Thyroid gland (tissue), 4 donors: Measurements from ENCODE around the gene SLC10A3. TPM values are rescaled to one million over a fixed set of nuclear protein-coding genes. Genes with fewer than 3 reads are reported as not detected.
"Not testable (repeated sequence)": the region's sequence is repeated elsewhere in the genome, so short reads cannot be mapped to it uniquely, and the experiment has no call there.

Experiments
- DNase-seq, 2 donors: peaks; one replicate each; pipeline ENCODE4 v3.0.0-alpha.2; 2019
- H3K27ac ChIP-seq, 3 donors: fragments of 200-600 bp; sonication (generic); 1 replicate in 2 of 3; 2 replicates in 1 of 3; pipeline ENCODE4 v1.5.1; 2016 to 2019; ENCODE audit warnings: mild to moderate bottlenecking in 1 of 3, moderate library complexity in 1 of 3
- H3K27me3 ChIP-seq: fragments of 200-600 bp; sonication (generic); one replicate; pipeline ENCODE4 v1.5.1; 2019
- H3K36me3 ChIP-seq, 2 donors: fragments of 200-600 bp; sonication (generic); one replicate each; pipeline ENCODE4 v1.5.1; 2016 to 2019
- H3K4me1 ChIP-seq, 2 donors: fragments of 200-600 bp; sonication (generic); one replicate each; pipeline ENCODE4 v1.5.1; 2017 to 2019
- H3K4me3 ChIP-seq, 3 donors: fragments of 200-600 bp; sonication (generic); replicated peaks in 1 of 3; 1 replicate in 2 of 3; 2 replicates in 1 of 3; pipeline ENCODE4 v1.5.1; 2016; ENCODE audit warnings: mild to moderate bottlenecking in 1 of 3
- H3K9me3 ChIP-seq: fragments of 200-600 bp; sonication (generic); one replicate; pipeline ENCODE4 v1.5.1; 2017
- CTCF ChIP-seq, 6 experiments: fragments of 200-600 bp in 3 of 6; fragments of 450-650 bp in 3 of 6; sonication (generic) in 3 of 6; IDR thresholded peaks; one replicate each; pipeline ENCODE4 v1.5.1; 2016 to 2019; ENCODE audit warnings: antibody characterized with exemption in 6 of 6, mild to moderate bottlenecking in 2 of 6, inconsistent platforms in 1 of 6, moderate library complexity in 1 of 6
- POLR2A ChIP-seq, 2 donors: fragments of 450-650 bp; IDR thresholded peaks; one replicate each; pipeline ENCODE4 v1.6.1; 2017; ENCODE audit warnings: antibody characterized with exemption in 2 of 2, mild to moderate bottlenecking in 2 of 2, moderate library complexity in 1 of 2
- WGBS, 2 donors: methylation state at CpG; one replicate each; pipeline ENCODE4 v1.1.5; 2017; 5-methylcytosine and 5-hydroxymethylcytosine counted together
- intact Hi-C: fragments of 100-400 bp; cut with DNase I; formaldehyde crosslinking; loops from one replicate; pipeline ENCODE4 v1.15.1; 2023
- total RNA-seq, 4 donors: library from RNA; depleted of rRNA; stranded (reverse); fragments of >200 nt; gene quantifications; one replicate each; pipeline ENCODE4 v1.2.3, GENCODE V29; 2016

Gene SLC10A3
- total RNA-seq, 4 donors from 2014 or later, result 21.9 to 40.6 (median 29.3) TPM

- 80 to 94% methylated on average over 4 to 19 of the region's 37 CpGs for WGBS, 2 donors
- H3K36me3 ChIP-seq, result peaks cover 3 to 6% of the 10 kb centered on the region in 2 donors
- no peaks in the 10 kb centered on the region for H3K4me1 ChIP-seq
- intact Hi-C loops, result no loop called here
- TF ChIP-seq POLR2A (IDR thresholded peaks at IDR 0.05), result no peak
- no peak for TF ChIP-seq CTCF (IDR thresholded peaks at IDR 0.05)
- H3K27me3 ChIP-seq, result no peaks in the 10 kb centered on the region
- no peak overlapping the region for H3K27ac ChIP-seq
- H3K4me3 ChIP-seq, result no peak overlapping the region
- DNase-seq, result no peak
- no peaks in the 10 kb centered on the region for H3K9me3 ChIP-seq
Observed at GRCh38 chrX:154506483-154507332, 16.3 kb upstream of the SLC10A3 start.

GRCh38 chrX:154505734-154506133, 15.3 kb upstream of the SLC10A3 start:
- no peak for DNase-seq
- intact Hi-C loops, result no loop called here
- H3K36me3 ChIP-seq, result peaks cover 3 to 6% of the 10 kb centered on the region in 2 donors
- TF ChIP-seq CTCF (IDR thresholded peaks at IDR 0.05) (no peak), POLR2A (IDR thresholded peaks at IDR 0.05) (no peak)
- H3K4me1 ChIP-seq, result no peaks in the 10 kb centered on the region
- no peak overlapping the region for H3K27ac ChIP-seq
- H3K27me3 ChIP-seq, result no peaks in the 10 kb centered on the region
- H3K9me3 ChIP-seq, result no peaks in the 10 kb centered on the region
- 87% methylated on average over 3 of the region's 12 CpGs; no CpG with 5 or more reads in 1 of the 2 donors for WGBS, 2 donors
- no peak overlapping the region for H3K4me3 ChIP-seq

DNA sequence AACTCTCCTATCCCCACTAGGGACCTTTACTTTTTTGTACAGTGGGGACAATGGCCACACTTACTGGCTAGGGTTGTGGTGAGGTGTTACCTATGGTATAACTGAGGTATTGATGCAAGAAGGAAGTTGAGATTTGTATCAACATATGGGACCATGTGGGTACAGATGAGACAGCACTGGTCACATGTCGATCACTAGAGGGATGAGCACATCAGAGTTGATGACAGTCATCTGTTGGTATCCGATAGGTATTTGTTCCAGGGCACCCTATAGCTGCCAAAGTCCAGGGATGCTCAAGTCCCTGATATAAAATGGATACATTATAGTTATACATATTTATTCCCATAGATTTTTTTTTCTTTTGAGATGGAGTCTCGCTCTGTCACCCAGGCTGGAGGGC, 12.6 kb upstream of the SLC10A3 start:
- intact Hi-C loops, result no loop called here
- Histone ChIP-seq H3K36me3 (peaks cover 3 to 6% of the 10 kb centered on the region in 2 donors), H3K4me3 (no peak overlapping the region), H3K27ac (no peak overlapping the region), H3K27me3 (no peaks in the 10 kb centered on the region), H3K4me1 (no peaks in the 10 kb centered on the region), H3K9me3 (no peaks in the 10 kb centered on the region)
- WGBS, 2 donors, result 94 to 98% methylated on average over 3 of the region's 3 CpGs
- TF ChIP-seq POLR2A (IDR thresholded peaks at IDR 0.05), result no peak
- no peak for TF ChIP-seq CTCF (IDR thresholded peaks at IDR 0.05)
- no peak for DNase-seq

DNA sequence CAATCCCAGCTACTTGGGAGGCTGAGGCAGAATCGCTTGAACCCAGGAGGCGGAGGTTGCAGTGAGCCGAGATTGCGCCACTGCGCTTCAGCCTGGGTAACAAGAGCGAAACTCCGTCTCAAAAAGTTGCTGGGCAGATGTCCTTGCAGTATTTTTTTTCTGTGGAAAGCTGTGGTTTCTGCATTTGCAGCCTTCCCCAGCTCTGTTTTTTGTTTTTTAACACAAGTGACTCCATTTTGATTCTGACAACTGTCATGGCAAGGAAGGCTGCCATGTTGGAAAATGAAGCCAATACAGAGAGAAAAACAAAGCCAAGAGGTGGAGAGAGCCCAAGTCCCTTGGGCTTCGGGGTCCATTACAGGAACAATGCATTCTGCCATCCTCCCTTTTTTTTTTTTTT, 11.7 kb upstream of the SLC10A3 start:
- no peak for TF ChIP-seq CTCF (IDR thresholded peaks at IDR 0.05)
- TF ChIP-seq POLR2A (IDR thresholded peaks at IDR 0.05), result no peak
- intact Hi-C loops, result no loop called here
- Histone ChIP-seq H3K9me3 (no peaks in the 10 kb centered on the region), H3K27me3 (no peaks in the 10 kb centered on the region), H3K27ac (no peak overlapping the region), H3K36me3 (peaks cover 0 to 3% of the 10 kb centered on the region in 2 donors), H3K4me1 (no peaks in the 10 kb centered on the region), H3K4me3 (no peak overlapping the region)
- 95 to 97% methylated on average over 3 to 8 of the region's 8 CpGs for WGBS, 2 donors
- DNase-seq, result no peak

DNA sequence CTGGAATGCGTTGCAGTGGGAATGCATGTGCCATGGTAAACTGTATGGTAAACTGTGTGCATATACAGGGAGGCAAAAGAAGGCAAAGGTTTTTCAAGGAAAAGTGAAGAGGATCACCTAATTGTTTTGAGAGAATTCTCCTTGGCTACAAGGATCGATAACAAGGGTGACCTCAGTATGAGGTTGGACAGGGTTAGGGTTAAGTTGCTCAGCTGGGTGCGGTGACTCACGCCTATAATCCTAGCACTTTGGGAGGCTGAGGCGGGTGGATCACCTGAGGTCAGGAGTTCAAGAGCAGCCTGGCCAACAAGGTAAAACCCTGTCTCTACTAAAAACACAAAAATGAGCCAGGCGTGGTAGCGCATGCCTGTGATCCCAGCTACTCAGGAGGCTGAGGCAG, 11.0 kb upstream of the SLC10A3 start:
- H3K9me3 ChIP-seq, H3K27ac ChIP-seq, H3K36me3 ChIP-seq, H3K4me1 ChIP-seq, intact Hi-C loops, DNase-seq, H3K4me3 ChIP-seq, H3K27me3 ChIP-seq: not testable (repeated sequence)
- WGBS, 2 donors, result 76 to 88% methylated on average over 5 to 7 of the region's 7 CpGs

DNA sequence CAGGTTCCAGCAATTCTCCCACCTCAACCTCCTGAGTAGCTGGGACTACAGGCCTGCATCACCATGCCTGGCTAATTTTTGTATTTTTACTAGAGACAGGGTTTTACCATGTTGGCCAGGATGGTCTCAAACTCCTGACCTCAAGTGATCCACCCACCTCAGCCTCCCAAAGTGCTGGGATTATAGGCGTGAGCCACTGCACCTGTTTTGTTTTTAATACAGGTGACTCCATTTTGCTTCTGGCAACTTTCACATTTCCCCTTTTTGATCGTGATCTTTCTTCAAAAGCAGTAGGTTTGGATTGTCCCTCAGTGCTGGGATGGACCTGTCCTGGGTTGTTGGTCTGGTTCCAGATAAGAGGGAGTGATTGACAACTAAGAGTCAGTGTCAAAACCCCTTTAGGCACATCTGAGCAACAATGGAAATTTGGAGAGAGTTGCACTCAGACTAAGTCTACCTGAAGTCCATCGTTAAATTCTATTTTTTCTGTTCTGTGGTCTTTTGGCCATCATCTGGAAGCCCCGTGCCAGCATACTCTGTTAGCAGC, 6.2 kb upstream of the SLC10A3 start:
- H3K36me3 ChIP-seq, intact Hi-C loops, H3K9me3 ChIP-seq, H3K27me3 ChIP-seq, H3K4me3 ChIP-seq, H3K27ac ChIP-seq, H3K4me1 ChIP-seq, DNase-seq: not testable (repeated sequence)
- WGBS, 2 donors, result 86 to 87% methylated on average over 4 of the region's 4 CpGs
